Neural cell (in vitro differentiated cells): Measurements from ENCODE around the gene CYREN. TPM values are rescaled to one million over a fixed set of nuclear protein-coding genes. Genes with fewer than 3 reads are reported as not detected.

Source experiments
- H2AFZ ChIP-seq: fragments of 200-600, 300-800 bp; sonication (generic), shearing (Covaris generic); 2 replicates; pipeline ENCODE4 v1.6.0; 2014; ENCODE audit warnings: low read depth, mild to moderate bottlenecking, antibody characterized with exemption, low read length, moderate library complexity
- H3F3A ChIP-seq: fragments of 200-600 bp; shearing (Covaris generic); 2 replicates; pipeline ENCODE4 v1.6.1; 2016; ENCODE audit warnings: mild to moderate bottlenecking, moderate library complexity, mixed read lengths, antibody characterized with exemption, low read length; ENCODE audit not compliant: insufficient read depth, poor library complexity, severe bottlenecking
- H3K27ac ChIP-seq: fragments of 200-600, 300-800 bp; sonication (generic), shearing (Covaris generic); 2 replicates; pipeline ENCODE4 v1.5.1; 2014; ENCODE audit warnings: mild to moderate bottlenecking, low read length, moderate library complexity
- H3K27me3 ChIP-seq: fragments of 300-800, 200-600 bp; sonication (generic), shearing (Covaris generic); 2 replicates; pipeline ENCODE4 v1.6.0; 2014; ENCODE audit warnings: mild to moderate bottlenecking, low read depth, low read length, moderate library complexity; ENCODE audit not compliant: insufficient read depth
- H3K36me3 ChIP-seq: fragments of 300-800, 200-600 bp; sonication (generic), shearing (Covaris generic); 2 replicates; pipeline ENCODE4 v1.5.1; 2014; ENCODE audit warnings: mild to moderate bottlenecking, antibody characterized with exemption, low read length, moderate library complexity; ENCODE audit not compliant: insufficient read depth
- H3K4me2 ChIP-seq: fragments of 300-800, 200-600 bp; sonication (generic), shearing (Covaris generic); 2 replicates; pipeline ENCODE4 v1.6.0; 2014; ENCODE audit warnings: mild to moderate bottlenecking, low read length
- H3K4me3 ChIP-seq: fragments of 300-800, 200-600 bp; sonication (generic), shearing (Covaris generic); 2 replicates; pipeline ENCODE4 v1.5.1; 2014; ENCODE audit warnings: mild to moderate bottlenecking, low read length, moderate library complexity
- H3K79me2 ChIP-seq: fragments of 200-600 bp; shearing (Covaris generic); replicated peaks from 2 replicates; pipeline ENCODE4 v1.6.0; 2014; ENCODE audit warnings: mild to moderate bottlenecking, low read length, moderate library complexity; ENCODE audit not compliant: insufficient read depth
- H3K9ac ChIP-seq: fragments of 300-800, 200-600 bp; sonication (generic), shearing (Covaris generic); 2 replicates; pipeline ENCODE4 v1.6.1; 2016; ENCODE audit warnings: mild to moderate bottlenecking, low read length, mixed read lengths
- H3K9me2 ChIP-seq: fragments of 200-600 bp; shearing (Covaris generic); 2 replicates; pipeline ENCODE4 v1.6.1; 2016; ENCODE audit warnings: mild to moderate bottlenecking, low read length, mixed read lengths; ENCODE audit not compliant: insufficient read depth
- H3K9me3 ChIP-seq: fragments of 200-600, 300-800 bp; sonication (generic), shearing (Covaris generic); 2 replicates; pipeline ENCODE4 v1.6.1; 2016; ENCODE audit warnings: mild to moderate bottlenecking, mixed run types, low read length, moderate library complexity, mixed read lengths
- H4K20me1 ChIP-seq: fragments of 200-600 bp; shearing (Covaris generic); 2 replicates; pipeline ENCODE4 v1.6.1; 2016; ENCODE audit warnings: mild to moderate bottlenecking, mixed run types; ENCODE audit not compliant: insufficient read depth
- CTCF ChIP-seq: fragments of 450-650 bp; IDR thresholded peaks from 2 replicates; pipeline ENCODE4 v1.5.1; 2014; ENCODE audit warnings: antibody characterized with exemption, mild to moderate bottlenecking, moderate library complexity; ENCODE audit not compliant: poor library complexity, severe bottlenecking
- EP300 ChIP-seq: fragments of 450-650 bp; conservative IDR thresholded peaks from 2 replicates; pipeline ENCODE4 v1.6.1; 2014; ENCODE audit warnings: antibody characterized with exemption, mild to moderate bottlenecking, moderate library complexity; ENCODE audit not compliant: poor library complexity, severe bottlenecking
- EZH2 ChIP-seq: fragments of 200-600, 300-800 bp; shearing (Covaris generic), sonication (generic); IDR thresholded peaks from 2 replicates; pipeline ENCODE4 v1.6.1; 2014; ENCODE audit warnings: antibody characterized with exemption, low read length, borderline replicate concordance, mild to moderate bottlenecking; ENCODE audit not compliant: insufficient read depth, poor library complexity, severe bottlenecking
- MXI1 ChIP-seq: fragments of 450-650 bp; conservative IDR thresholded peaks from 2 replicates; pipeline ENCODE4 v1.6.1; 2014; ENCODE audit warnings: antibody characterized with exemption, mild to moderate bottlenecking; ENCODE audit not compliant: poor library complexity, severe bottlenecking
- POLR2AphosphoS5 ChIP-seq: IDR thresholded peaks from 2 replicates; pipeline ENCODE4 v1.6.1; 2012
- RAD21 ChIP-seq: fragments of 450-650 bp; conservative IDR thresholded peaks from 2 replicates; pipeline ENCODE4 v1.6.1; 2014; ENCODE audit warnings: antibody characterized with exemption, mild to moderate bottlenecking, moderate library complexity
- SMC3 ChIP-seq: fragments of 450-650 bp; conservative IDR thresholded peaks from 2 replicates; pipeline ENCODE4 v1.6.1; 2014; ENCODE audit warnings: antibody characterized with exemption, mild to moderate bottlenecking, moderate library complexity; ENCODE audit not compliant: poor library complexity
- TAF1 ChIP-seq: IDR thresholded peaks from 2 replicates; pipeline ENCODE4 v1.6.1; 2012; ENCODE audit warnings: low read depth
- polyA plus RNA-seq: library from polyadenylated mRNA; depleted of rRNA; stranded (reverse); fragments of >200 nt; gene quantifications from 2 replicates; pipeline ENCODE4 v1.2.3, GENCODE V29; 2014
- TF ChIP-seq, protein P1 (sequence below): IDR thresholded peaks from 2 replicates; pipeline ENCODE4 v1.6.1; 2012; ENCODE audit warnings: borderline replicate concordance

CYREN gene
- polyA plus RNA-seq, 1 donor from 2014 or later = 6.7 TPM

DNA sequence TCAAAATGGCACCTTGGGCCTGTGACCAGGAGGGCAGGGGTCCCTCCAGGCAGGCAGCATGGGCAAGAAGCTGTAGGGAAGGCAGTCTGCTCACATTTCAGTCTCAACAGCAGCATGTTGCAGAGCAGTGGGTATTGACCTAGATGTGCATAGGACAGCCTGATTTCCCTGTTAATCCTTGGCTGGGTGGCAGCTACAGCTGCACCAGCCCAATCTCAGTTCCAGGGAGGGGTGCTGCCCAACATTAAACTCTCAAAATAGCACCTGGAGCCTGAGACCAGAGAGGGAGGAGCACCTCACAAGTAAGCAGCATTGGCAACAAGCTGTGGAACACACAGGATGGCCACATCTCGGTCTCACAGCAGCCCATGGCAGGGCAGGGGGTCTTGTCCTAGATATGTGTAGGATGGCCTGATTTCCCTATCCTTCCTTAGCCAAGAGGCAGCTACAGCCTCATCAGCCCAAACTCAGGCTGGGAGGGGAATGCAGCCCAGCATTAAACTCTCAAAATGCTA is 12.3 kb downstream of the CYREN start:
- peaks cover 6% of the 10 kb centered on the region for H3K9me3 ChIP-seq
- no peak overlapping the region for H3K27ac ChIP-seq
- no peak overlapping the region for H3K4me2 ChIP-seq
- no peaks in the 10 kb centered on the region for H3K9me2 ChIP-seq
- no peak overlapping the region for H2AFZ ChIP-seq
- no peaks in the 10 kb centered on the region for H3K27me3 ChIP-seq
- H3K4me3 ChIP-seq = no peak overlapping the region
- TF ChIP-seq POLR2AphosphoS5 (no peak), MXI1 (no peak), RAD21 (no peak), SMC3 (no peak), EP300 (no peak), CTCF (no peak), EZH2 (no peak), TAF1 (no peak)
- TF ChIP-seq, protein P1, sequence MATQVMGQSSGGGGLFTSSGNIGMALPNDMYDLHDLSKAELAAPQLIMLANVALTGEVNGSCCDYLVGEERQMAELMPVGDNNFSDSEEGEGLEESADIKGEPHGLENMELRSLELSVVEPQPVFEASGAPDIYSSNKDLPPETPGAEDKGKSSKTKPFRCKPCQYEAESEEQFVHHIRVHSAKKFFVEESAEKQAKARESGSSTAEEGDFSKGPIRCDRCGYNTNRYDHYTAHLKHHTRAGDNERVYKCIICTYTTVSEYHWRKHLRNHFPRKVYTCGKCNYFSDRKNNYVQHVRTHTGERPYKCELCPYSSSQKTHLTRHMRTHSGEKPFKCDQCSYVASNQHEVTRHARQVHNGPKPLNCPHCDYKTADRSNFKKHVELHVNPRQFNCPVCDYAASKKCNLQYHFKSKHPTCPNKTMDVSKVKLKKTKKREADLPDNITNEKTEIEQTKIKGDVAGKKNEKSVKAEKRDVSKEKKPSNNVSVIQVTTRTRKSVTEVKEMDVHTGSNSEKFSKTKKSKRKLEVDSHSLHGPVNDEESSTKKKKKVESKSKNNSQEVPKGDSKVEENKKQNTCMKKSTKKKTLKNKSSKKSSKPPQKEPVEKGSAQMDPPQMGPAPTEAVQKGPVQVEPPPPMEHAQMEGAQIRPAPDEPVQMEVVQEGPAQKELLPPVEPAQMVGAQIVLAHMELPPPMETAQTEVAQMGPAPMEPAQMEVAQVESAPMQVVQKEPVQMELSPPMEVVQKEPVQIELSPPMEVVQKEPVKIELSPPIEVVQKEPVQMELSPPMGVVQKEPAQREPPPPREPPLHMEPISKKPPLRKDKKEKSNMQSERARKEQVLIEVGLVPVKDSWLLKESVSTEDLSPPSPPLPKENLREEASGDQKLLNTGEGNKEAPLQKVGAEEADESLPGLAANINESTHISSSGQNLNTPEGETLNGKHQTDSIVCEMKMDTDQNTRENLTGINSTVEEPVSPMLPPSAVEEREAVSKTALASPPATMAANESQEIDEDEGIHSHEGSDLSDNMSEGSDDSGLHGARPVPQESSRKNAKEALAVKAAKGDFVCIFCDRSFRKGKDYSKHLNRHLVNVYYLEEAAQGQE = no peak
- no peaks in the 10 kb centered on the region for H3K79me2 ChIP-seq
- no peaks in the 10 kb centered on the region for H3F3A ChIP-seq
- no peaks in the 10 kb centered on the region for H3K36me3 ChIP-seq
- no peaks in the 10 kb centered on the region for H4K20me1 ChIP-seq
- no peak overlapping the region for H3K9ac ChIP-seq

DNA sequence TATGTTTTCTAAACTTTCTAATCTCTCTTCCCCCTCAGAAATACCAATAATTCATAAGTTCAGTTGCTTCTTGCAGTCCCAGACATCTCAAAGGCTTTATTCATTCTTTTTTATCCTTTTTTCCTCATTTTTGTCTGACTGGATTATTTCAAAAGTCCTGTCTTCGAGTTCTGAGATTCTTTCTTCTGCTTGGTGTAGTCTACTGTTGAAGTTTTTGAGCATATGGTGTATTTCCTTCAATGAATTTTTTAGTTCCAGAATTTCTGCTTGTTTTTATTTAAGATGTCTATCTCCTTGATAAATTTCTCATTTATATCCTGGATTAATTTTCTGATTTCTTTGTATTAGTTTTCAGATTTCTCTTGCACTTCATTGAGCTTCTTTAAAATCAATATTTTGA is 14.2 kb downstream of the CYREN start:
- no peaks in the 10 kb centered on the region for H3K79me2 ChIP-seq
- no peak overlapping the region for H2AFZ ChIP-seq
- H3K4me2 ChIP-seq = no peak overlapping the region
- H3K9me2 ChIP-seq = no peaks in the 10 kb centered on the region
- no peaks in the 10 kb centered on the region for H3K27me3 ChIP-seq
- H3K9me3 ChIP-seq = peaks cover 6% of the 10 kb centered on the region
- no peaks in the 10 kb centered on the region for H3K36me3 ChIP-seq
- H4K20me1 ChIP-seq = no peaks in the 10 kb centered on the region
- no peak overlapping the region for H3K27ac ChIP-seq
- no peaks in the 10 kb centered on the region for H3F3A ChIP-seq
- no peak overlapping the region for H3K9ac ChIP-seq
- no peak for TF ChIP-seq MXI1
- no peak for TF ChIP-seq EP300
- no peak for TF ChIP-seq CTCF
- TF ChIP-seq POLR2AphosphoS5 = no peak
- H3K4me3 ChIP-seq = no peak overlapping the region
